ENCODE data around the gene RUFY2.
A peak's percentile ranks its signal among the peaks of the same experiment; 100 is the strongest.

RUFY2 gene

GRCh38 chr10:68364101-68364886 lies 42.8 kb downstream of the RUFY2 start:
- DNase-seq, result no peak
- no peak overlapping the region for H3K4me3 ChIP-seq
- H3K27me3 ChIP-seq, result no peaks in the 10 kb centered on the region
- peaks cover 34 to 70% (median 60%) of the 10 kb centered on the region in 3 donors for H3K36me3 ChIP-seq
- no peaks in the 10 kb centered on the region for H3K4me1 ChIP-seq
- no peaks in the 10 kb centered on the region for H3K9me3 ChIP-seq
- TF ChIP-seq CTCF (IDR thresholded peaks at IDR 0.05), result no peak
- no peak overlapping the region for H3K27ac ChIP-seq
- intact Hi-C loops (cut with DNase I; ENCODE audit: low total_unique reads), result no loop called here

DNA sequence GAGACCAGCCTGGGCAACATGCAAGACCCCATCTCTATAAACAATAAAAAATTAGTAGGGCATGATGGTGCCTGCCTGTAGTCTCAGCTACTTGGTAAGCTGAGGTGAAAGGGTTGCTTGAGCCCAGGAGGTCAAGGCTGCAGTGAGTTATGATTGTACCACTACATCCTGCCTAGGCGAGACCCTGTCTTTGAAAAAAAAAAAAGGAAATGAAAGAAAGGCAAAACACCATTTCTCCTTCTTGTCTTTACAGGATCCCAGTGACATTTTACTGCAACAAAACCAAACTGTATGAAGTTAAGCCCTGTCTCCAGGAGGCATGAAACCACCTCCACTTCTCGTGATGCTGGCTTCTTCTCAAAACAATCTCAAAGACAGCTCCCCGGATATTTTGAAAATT lies 44.5 kb downstream of the RUFY2 start:
- Histone ChIP-seq H3K4me3 (no peak overlapping the region), H3K9me3 (no peaks in the 10 kb centered on the region), H3K36me3 (peaks cover 41 to 76% (median 65%) of the 10 kb centered on the region in 3 donors), H3K27ac (no peak overlapping the region), H3K4me1 (no peaks in the 10 kb centered on the region), H3K27me3 (no peaks in the 10 kb centered on the region)
- intact Hi-C loops (cut with DNase I; ENCODE audit: low total_unique reads), result no loop called here
- TF ChIP-seq CTCF (IDR thresholded peaks at IDR 0.05), result no peak
- DNase-seq, result no peak

GRCh38 chr10:68359189-68359588 lies 47.9 kb downstream of the RUFY2 start:
- intact Hi-C loops (cut with DNase I; ENCODE audit: low total_unique reads), result no loop called here
- TF ChIP-seq CTCF (IDR thresholded peaks at IDR 0.05), result no peak
- DNase-seq, result no peak

GRCh38 chr10:68353537-68353936 lies 53.5 kb downstream of the RUFY2 start:
- Histone ChIP-seq H3K36me3 (peaks cover 46 to 97% (median 69%) of the 10 kb centered on the region in 3 donors), H3K4me1 (no peaks in the 10 kb centered on the region), H3K9me3 (no peaks in the 10 kb centered on the region), H3K27ac (no peak overlapping the region), H3K4me3 (no peak overlapping the region), H3K27me3 (no peaks in the 10 kb centered on the region)
- no peak for TF ChIP-seq CTCF (IDR thresholded peaks at IDR 0.05)
- no peak for DNase-seq
- intact Hi-C loops (cut with DNase I; ENCODE audit: low total_unique reads), result no loop called here

More at GRCh38 chr10:68359189-68359588, 47.9 kb downstream of the RUFY2 start:
- H3K27ac ChIP-seq, result no peak overlapping the region
- no peaks in the 10 kb centered on the region for H3K4me1 ChIP-seq
- no peaks in the 10 kb centered on the region for H3K9me3 ChIP-seq
- H3K36me3 ChIP-seq, result peaks cover 48 to 89% (median 77%) of the 10 kb centered on the region in 3 donors
- no peak overlapping the region for H3K4me3 ChIP-seq
- H3K27me3 ChIP-seq, result no peaks in the 10 kb centered on the region

GRCh38 chr10:68348265-68348741 lies 58.8 kb downstream of the RUFY2 start:
- Histone ChIP-seq H3K9me3 (no peaks in the 10 kb centered on the region), H3K27ac (no peak overlapping the region), H3K4me1 (no peaks in the 10 kb centered on the region), H3K27me3 (no peaks in the 10 kb centered on the region), H3K4me3 (no peak overlapping the region), H3K36me3 (peaks cover 41 to 93% (median 56%) of the 10 kb centered on the region in 3 donors)
- intact Hi-C loops (cut with DNase I; ENCODE audit: low total_unique reads), result no loop called here
- TF ChIP-seq CTCF (IDR thresholded peaks at IDR 0.05), result peak; percentile 44 to 61
- DNase-seq, result no peak
